ENCODE measurements around the gene KANK3.
"Not testable (repeated sequence)": the region's sequence is repeated elsewhere in the genome, so short reads cannot be mapped to it uniquely, and the experiment has no call there.

KANK3 gene

GRCh38 chr19:8310342-8311055, 32.6 kb downstream of the KANK3 start:
- no peak for ATAC-seq (replicated peaks)
- H3K36me3 Mint-ChIP-seq (ENCODE audit: insufficient read depth): peaks cover 37% of the 10 kb centered on the region

GRCh38 chr19:8308891-8309291, 34.2 kb downstream of the KANK3 start:
- DNase-seq: no peak
- Mint-ChIP-seq H3K9me3 (no peaks in the 10 kb centered on the region), H3K4me1 (ENCODE audit: low read depth in 2 of 2) (peaks cover 33 to 35% of the 10 kb centered on the region in 2 donors), H3K27ac (peak overlapping the region; percentile 93 to 96), H3K27me3 (no peaks in the 10 kb centered on the region), H3K36me3 (ENCODE audit: insufficient read depth) (peaks cover 32% of the 10 kb centered on the region), H3K4me3 (peak overlapping the region; percentile 82 to 95)
- ATAC-seq (replicated peaks): no peak

More at GRCh38 chr19:8310342-8311055, 32.6 kb downstream of the KANK3 start:
- H3K4me1 Mint-ChIP-seq (ENCODE audit: low read depth in 2 of 2): peaks cover 27 to 33% of the 10 kb centered on the region in 2 donors
- no peak overlapping the region for H3K27ac Mint-ChIP-seq
- no peaks in the 10 kb centered on the region for H3K27me3 Mint-ChIP-seq
- H3K9me3 Mint-ChIP-seq: no peaks in the 10 kb centered on the region
- no peak overlapping the region for H3K4me3 Mint-ChIP-seq
- DNase-seq: no peak

GRCh38 chr19:8307965-8308866, 34.8 kb downstream of the KANK3 start, which contains the start of gene CD320:
CD320 (minus strand) TSS chr19:8308358; CDS start chr19:8308290, 68 bp downstream.
- H3K27me3 Mint-ChIP-seq: no peaks in the 10 kb centered on the region
- DNase-seq (peak; percentile 80 to 83 (median 81)), ATAC-seq (replicated peaks) (peak; percentile 90)
- peak within 1 kb of the TSS; percentile 82 to 95 for H3K4me3 Mint-ChIP-seq
- H3K36me3 Mint-ChIP-seq (ENCODE audit: insufficient read depth): peaks cover 29% of the 10 kb centered on the region
- H3K27ac Mint-ChIP-seq: peak within 1 kb of the TSS; percentile 93 to 96
- no peaks in the 10 kb centered on the region for H3K9me3 Mint-ChIP-seq
- H3K4me1 Mint-ChIP-seq (ENCODE audit: low read depth in 2 of 2): peaks cover 33 to 35% of the 10 kb centered on the region in 2 donors

GRCh38 chr19:8307400-8307964, 35.6 kb downstream of the KANK3 start:
- Mint-ChIP-seq H3K36me3 (ENCODE audit: insufficient read depth) (peaks cover 22% of the 10 kb centered on the region), H3K9me3 (no peaks in the 10 kb centered on the region), H3K27me3 (no peaks in the 10 kb centered on the region), H3K27ac (peak overlapping the region; percentile 93 to 96), H3K4me3 (peak overlapping the region; percentile 82 to 95), H3K4me1 (ENCODE audit: low read depth in 2 of 2) (peaks cover 33 to 35% of the 10 kb centered on the region in 2 donors)
- DNase-seq: no peak
- no peak for ATAC-seq (replicated peaks)

GRCh38 chr19:8306235-8307054, 36.6 kb downstream of the KANK3 start:
- Mint-ChIP-seq H3K4me1 (ENCODE audit: low read depth in 2 of 2) (peaks cover 31 to 35% of the 10 kb centered on the region in 2 donors), H3K36me3 (ENCODE audit: insufficient read depth) (peaks cover 19% of the 10 kb centered on the region), H3K27me3 (no peaks in the 10 kb centered on the region), H3K27ac (peak overlapping the region; percentile 70 to 96), H3K4me3 (peak overlapping the region; percentile 82 to 95), H3K9me3 (no peaks in the 10 kb centered on the region)
- no peak for ATAC-seq (replicated peaks)
- no peak for DNase-seq

- H3K4me1 Mint-ChIP-seq (ENCODE audit: low read depth in 2 of 2): peaks cover 31 to 35% of the 10 kb centered on the region in 2 donors
- peaks cover 19% of the 10 kb centered on the region for H3K36me3 Mint-ChIP-seq (ENCODE audit: insufficient read depth)
- DNase-seq: no peak
- H3K27me3 Mint-ChIP-seq: no peaks in the 10 kb centered on the region
- ATAC-seq (replicated peaks): no peak
- peak overlapping the region in 1 of 2 donors; percentile 95 for H3K4me3 Mint-ChIP-seq
- no peaks in the 10 kb centered on the region for H3K9me3 Mint-ChIP-seq
- H3K27ac Mint-ChIP-seq: peak overlapping the region; percentile 70 to 96
These were observed 37.3 kb downstream of the KANK3 start for GRCh38 chr19:8305798-8306197.

GRCh38 chr19:8304841-8305621, 38.0 kb downstream of the KANK3 start:
- Mint-ChIP-seq H3K27ac (no peak overlapping the region), H3K4me1 (ENCODE audit: low read depth in 2 of 2) (peaks cover 31 to 35% of the 10 kb centered on the region in 2 donors), H3K4me3 (peak overlapping the region in 1 of 2 donors; percentile 95), H3K27me3 (no peaks in the 10 kb centered on the region), H3K36me3 (ENCODE audit: insufficient read depth) (peaks cover 19% of the 10 kb centered on the region), H3K9me3 (no peaks in the 10 kb centered on the region)
- DNase-seq: no peak
- ATAC-seq (replicated peaks): no peak

GRCh38 chr19:8302734-8303133, 40.3 kb downstream of the KANK3 start:
- H3K27me3 Mint-ChIP-seq: no peaks in the 10 kb centered on the region
- H3K9me3 Mint-ChIP-seq: no peaks in the 10 kb centered on the region
- peaks cover 19 to 25% of the 10 kb centered on the region in 2 donors for H3K4me1 Mint-ChIP-seq (ENCODE audit: low read depth in 2 of 2)
- DNase-seq (no peak), ATAC-seq (replicated peaks) (no peak)
- H3K36me3 Mint-ChIP-seq (ENCODE audit: insufficient read depth): peaks cover 10% of the 10 kb centered on the region
- no peak overlapping the region for H3K4me3 Mint-ChIP-seq
- H3K27ac Mint-ChIP-seq: no peak overlapping the region

- Mint-ChIP-seq H3K4me3 (no peak overlapping the region), H3K27me3 (no peaks in the 10 kb centered on the region), H3K9me3 (no peaks in the 10 kb centered on the region), H3K4me1 (ENCODE audit: low read depth in 2 of 2) (peaks cover 15 to 21% of the 10 kb centered on the region in 2 donors), H3K36me3 (ENCODE audit: insufficient read depth) (peaks cover 6% of the 10 kb centered on the region), H3K27ac (no peak overlapping the region)
- DNase-seq (no peak), ATAC-seq (replicated peaks) (no peak)
These were observed 40.7 kb downstream of the KANK3 start for GRCh38 chr19:8302357-8302691.

- H3K4me1 Mint-ChIP-seq (ENCODE audit: low read depth in 2 of 2); H3K36me3 Mint-ChIP-seq (ENCODE audit: insufficient read depth); H3K27me3 Mint-ChIP-seq; H3K9me3 Mint-ChIP-seq; H3K27ac Mint-ChIP-seq; DNase-seq; H3K4me3 Mint-ChIP-seq: not testable (repeated sequence)
- ATAC-seq (replicated peaks): peak; percentile 51
These were observed 51.7 kb downstream of the KANK3 start for GRCh38 chr19:8291337-8291736.

GRCh38 chr19:8276508-8276907, 66.6 kb downstream of the KANK3 start:
- not testable (repeated sequence) for H3K4me3 Mint-ChIP-seq; H3K27me3 Mint-ChIP-seq; H3K4me1 Mint-ChIP-seq (ENCODE audit: low read depth in 2 of 2); H3K27ac Mint-ChIP-seq; DNase-seq; H3K36me3 Mint-ChIP-seq (ENCODE audit: insufficient read depth); H3K9me3 Mint-ChIP-seq
- peak; percentile 61 for ATAC-seq (replicated peaks)

Data from effector memory CD8-positive, alpha-beta T cell (primary cell).